ENCODE results near the gene CCL19.

The CCL19 gene

DNA sequence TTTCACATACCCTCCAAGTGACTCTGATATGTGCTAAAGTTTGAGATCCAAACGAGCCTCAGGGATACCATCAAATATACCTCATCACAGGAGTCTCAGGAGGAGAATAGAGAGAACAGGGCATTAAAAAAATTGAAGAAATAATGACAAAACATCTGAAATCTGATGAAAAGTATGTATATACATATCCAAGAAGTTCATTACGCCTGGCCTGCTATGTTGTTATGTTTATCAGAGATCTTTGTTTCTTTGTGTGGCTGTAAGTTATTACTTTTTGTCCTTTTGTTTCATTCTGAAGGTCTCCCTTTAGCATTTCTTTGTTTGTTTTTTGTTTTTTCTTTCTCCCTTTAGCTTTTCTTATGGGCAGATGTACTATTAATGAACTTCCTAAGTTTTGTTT is 2.5 kb upstream of the CCL19 start:
- DNase-seq, result no peak

DNA sequence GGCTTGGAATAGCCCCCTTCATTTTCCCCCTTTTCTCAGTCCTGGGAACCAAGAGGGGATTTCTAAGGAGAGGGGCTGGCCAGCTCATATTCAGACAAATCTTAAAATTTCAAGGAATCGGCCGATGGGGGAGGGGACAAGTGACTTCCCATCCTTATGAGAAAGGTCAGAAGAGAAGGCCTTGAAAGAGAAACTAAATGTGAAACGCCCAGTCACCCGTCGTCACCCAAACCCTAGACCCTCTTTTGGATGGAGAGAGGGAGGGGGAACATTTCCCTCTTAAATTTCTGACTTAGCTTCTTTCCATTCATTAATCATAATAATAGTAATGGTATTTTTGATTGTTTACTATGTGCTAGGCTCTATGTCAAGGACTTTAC is 850 bp upstream of the CCL19 start:
- DNase-seq, result no peak

- DNase-seq, result no peak
Measured at GRCh38 chr9:34689512-34689911, 1.6 kb downstream of the CCL19 start.

- DNase-seq, result no peak
Measured at GRCh38 chr9:34689116-34689470, 2.0 kb downstream of the CCL19 start.

DNA sequence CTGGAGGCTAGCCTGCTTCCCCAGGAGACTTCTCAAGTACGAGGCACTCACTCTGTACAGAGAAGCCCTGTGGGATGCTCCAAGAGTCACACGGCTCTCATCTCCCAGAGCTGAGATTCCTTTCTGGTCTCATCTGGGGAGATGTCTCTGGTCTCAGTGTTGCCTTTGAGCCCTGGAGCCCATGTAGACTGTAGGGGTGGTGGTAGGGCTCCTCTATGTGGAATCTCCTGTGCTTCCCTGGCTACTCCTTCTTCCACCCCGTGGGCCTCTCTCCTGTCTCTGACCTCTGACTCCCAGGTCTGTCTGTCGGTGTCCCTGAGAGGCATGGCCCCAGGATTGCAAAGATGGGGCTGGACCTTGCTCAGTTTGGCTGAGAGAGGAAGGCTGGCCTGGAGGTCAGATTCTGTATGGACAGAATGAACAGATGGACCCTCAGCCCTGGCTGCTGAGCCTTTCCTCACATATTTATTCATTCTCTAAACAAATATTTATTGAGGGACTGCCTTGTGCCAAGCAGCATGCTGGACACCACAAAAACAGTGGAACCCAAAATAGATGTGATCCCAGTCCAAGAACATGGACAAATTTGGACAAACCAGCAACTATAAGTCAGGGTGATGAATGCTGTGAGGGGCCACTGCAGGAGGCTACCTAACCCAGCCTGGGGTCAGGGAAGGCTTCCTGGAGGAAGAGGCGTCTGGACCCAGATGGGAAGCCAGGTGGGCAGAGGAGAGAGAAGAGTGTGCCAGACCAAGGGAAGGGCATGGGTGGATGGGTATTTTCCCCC is 2.6 kb downstream of the CCL19 start:
- DNase-seq, result no peak

DNA sequence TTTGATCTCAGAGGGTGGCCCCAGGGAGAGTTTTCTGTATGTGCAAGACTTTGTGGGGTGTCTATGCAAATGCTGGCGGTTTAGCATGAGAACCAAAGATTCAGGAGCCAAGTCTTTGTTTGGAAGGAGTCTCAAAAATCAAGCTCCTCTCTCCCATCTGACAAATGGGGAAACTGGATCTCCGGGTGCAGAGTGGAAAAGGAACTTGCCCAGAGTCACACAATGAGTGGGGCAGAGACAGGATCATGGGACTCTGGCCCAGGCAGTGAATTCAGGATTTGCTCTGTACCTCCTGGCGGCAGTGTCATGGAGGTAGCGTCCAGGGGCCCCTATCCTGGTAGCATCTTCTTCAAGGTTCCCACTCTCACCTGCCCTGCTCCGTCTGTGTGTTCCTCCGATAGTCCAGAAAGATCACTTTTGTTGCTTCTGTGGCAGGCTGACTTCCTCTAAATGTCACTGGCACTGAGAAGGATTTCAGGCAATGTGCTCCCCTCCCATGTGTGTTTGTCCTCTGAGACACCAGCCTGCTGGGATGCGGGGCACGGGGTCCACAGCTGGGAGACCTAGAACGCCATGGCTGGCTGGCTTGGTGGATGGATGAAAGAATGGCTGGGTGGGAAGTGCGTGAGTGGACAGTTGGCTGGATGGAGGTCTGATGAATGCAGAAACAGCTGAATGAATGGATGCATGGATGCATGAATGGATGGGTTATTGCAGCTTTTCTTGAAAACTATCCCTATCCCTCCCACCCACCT is 3.6 kb downstream of the CCL19 start:
- no peak for DNase-seq

DNA sequence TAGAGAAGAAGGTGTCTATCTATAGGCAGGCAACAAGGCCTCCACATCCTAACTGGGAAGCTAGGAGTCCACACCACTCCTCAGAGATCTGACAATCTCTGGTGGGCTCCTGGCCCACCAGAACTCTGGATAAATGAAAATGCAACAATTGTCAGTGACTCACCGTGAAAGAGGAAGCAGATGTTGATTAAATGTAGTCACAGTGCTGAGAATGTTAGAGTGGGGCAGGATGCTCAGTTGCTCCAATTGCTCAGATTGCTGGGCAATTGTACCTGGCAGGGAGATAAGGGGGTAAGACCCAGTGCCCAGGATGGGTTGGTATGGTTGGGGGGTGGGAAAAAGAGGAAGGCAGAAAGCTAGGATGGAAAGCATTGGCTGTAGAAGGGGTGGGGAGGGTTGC is 4.3 kb downstream of the CCL19 start:
- no peak for DNase-seq

GRCh38 chr9:34686231-34686630 is 4.8 kb downstream of the CCL19 start:
- no peak for DNase-seq

DNA sequence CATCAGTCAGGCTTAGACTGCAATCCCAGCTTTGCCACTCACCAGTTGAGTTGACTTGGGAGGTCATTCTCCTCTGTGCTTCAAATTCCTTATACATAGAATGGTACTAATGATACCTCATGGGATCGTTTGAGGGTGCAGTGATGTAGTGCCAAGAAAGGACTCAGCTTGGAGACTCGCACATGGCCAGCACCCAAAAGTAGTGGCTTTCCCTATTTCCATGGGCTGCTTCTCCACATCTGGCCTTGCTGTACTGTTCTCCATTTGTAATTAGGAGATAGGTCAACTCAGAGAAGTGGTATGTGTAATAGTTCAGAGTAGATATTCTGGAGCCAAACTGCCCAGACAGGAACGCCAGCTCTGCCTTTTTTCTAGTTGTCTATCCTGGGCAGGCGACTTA is 5.5 kb downstream of the CCL19 start:
- DNase-seq, result no peak

DNA sequence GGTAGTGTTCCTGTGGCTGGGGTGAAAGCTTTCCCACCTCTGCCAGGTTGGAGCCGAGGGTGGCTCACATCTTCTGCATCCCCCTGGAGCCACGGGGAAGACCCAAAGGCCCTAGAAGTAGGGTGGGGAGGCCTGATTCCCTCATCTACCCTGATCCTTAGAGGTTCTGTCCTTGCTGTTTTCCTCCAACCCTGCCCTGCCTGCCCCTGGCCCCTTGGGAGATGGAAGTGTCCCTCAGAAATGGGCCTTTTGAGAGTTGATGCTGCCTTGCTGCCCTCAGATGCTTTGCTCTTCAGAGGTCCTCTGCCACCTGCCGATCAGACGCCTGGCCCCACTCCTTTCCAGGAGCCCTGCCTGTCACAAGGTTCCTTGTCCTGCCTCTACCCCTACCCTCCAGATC is 6.3 kb downstream of the CCL19 start:
- DNase-seq, result no peak

- no peak for DNase-seq
Measured at GRCh38 chr9:34684145-34684544, 6.9 kb downstream of the CCL19 start.

GRCh38 chr9:34675869-34676268 is 15.2 kb downstream of the CCL19 start:
- peak; percentile 14 for DNase-seq

DNA sequence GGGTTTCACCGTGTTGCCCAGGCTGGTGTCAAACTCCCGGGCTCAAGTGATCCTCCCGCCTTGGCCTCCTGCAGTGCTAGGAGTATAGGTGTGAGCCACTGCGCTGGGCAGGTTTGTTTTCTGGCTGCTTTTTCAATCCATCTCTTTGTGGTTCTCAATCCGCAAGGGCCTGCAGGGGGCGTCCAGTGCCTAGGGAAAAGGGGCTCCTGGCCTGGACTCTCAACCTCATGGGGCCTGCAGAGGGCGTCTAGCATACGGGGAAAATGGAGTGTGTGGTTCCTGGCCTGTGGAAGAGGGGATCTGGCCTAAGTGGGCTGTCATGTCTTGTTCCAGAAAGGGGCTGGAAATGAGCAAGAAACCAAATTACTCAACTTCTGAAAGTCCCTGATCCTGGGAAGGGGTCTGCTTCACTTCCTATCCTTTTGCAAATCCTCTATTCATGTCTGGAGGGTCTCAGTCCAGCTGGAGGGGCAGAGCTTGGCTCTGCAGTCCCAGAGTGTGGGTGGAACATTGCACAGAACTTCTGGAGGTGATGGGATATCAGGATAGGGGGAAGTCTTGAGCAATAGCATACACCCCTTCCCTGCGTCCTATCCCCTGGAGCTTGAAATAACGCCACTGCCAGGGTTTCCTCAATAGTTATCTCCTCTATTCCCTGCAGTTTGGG is 15.9 kb downstream of the CCL19 start:
- DNase-seq, result peak; percentile 34

DNA sequence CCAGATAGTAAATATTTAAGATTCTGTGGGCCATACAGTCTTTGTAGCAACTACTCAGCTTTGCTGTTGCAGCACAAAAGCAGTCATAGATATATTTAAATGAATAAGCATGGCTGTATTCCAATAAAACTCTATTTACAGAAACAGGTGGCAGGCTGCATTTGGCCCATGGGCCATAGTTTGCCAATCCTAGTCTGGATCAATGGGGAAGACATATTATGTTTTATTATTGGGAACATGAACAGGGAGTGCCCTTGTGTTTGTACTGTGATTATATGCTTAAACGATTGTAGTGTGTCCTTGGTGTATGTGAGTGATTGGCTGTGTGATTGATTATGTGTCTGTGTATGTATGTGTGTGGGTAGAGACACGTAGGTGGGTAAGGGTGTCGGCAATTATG is 16.6 kb downstream of the CCL19 start:
- DNase-seq, result no peak

DNA sequence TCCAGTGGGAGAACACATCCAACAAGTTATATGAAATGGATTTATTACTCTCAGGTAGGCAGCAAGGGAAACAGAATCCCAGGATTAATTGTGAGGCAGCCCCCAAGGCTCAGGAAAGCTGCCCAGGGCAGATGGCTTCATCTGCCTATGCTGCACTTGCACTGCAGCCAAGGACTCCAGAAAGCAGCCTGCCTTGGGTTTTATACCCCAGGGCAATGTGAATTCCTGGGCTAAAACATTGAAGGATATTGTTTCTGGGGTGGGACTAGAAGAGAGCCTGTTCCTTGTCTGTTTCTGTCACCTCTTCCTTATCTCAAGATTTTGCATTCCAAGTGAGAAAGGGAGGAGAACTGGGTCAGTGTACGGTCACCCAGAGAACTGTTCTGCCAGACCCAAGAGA is 19.8 kb downstream of the CCL19 start:
- DNase-seq, result no peak

- DNase-seq, result no peak
Measured at GRCh38 chr9:34669809-34670562, 21.1 kb downstream of the CCL19 start.

GRCh38 chr9:34665381-34666250 is 25.5 kb downstream of the CCL19 start:
- peak; percentile 70 for DNase-seq

- DNase-seq, result no peak
Measured at GRCh38 chr9:34665067-34665380, 26.1 kb downstream of the CCL19 start.

GRCh38 chr9:34664281-34665066 is 26.6 kb downstream of the CCL19 start:
- DNase-seq, result peak; percentile 36

DNA sequence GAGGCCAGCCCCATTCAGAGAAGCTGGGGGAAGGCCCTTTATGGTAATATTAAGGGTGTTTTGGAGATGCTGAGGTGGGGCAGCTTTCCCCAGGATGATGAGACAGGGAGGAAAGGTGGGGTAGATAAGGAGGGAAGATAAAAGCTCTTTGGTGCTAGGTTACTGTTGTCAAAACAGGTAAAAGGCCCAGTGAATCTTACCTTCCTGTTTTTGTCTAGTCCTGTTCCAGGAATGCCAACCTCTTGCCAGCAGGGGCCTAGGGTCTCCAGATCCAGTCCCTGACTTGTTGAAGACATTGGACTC is 27.8 kb downstream of the CCL19 start:
- no peak for DNase-seq

DNA sequence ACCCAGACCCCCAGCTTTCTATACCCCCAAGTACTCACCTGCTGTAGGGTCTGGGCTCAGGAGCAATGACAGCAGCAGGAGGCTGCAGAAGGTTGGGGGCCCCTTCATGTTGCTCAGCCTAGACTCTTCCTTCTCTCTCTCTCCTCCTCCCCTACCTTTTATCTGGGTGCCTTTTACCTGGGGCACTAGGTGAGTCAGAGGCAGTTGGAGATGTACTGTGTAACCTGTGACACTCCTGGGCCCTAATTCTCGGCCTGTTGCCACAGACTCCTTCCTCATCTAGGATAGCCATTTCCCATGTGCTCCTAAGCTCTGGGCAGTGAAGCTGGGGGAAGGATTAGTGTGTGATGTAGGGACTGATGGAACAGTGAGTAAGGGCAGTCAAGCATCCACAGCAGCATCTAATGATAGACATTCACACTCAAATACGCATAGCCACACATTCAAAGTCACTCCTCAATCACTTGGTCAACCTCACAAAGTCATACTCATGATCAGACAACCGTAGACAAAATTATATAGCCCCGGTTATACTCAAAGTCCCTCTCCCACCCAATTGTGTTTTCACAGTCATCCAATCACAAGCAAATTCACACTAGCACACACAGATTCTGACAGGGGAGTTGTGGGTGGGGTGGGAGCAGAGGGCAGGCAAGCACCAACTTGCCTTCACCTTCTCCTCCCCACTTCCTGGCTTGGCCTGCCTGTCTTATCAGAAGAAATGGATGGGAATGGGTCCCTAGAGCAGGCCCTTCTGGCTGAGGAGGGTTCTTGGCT is 28.4 kb downstream of the CCL19 start, which contains the start of gene CCL27:
Gene CCL27, minus strand, starts transcription at position 132 of the 777 bp plus-strand sequence. Its CDS starts 24 bp downstream, at position 108.
- no peak for DNase-seq
